AG09309 (cell line): ENCODE measurements around the gene ARHGAP1.

Source experiments
- DNase-seq: peaks from one replicate; pipeline ENCODE4 v3.0.0-alpha.2; 2010; ENCODE audit warnings: low read depth
- H3K4me3 ChIP-seq: 2 replicates; pipeline ENCODE4 v1.5.1; 2011; ENCODE audit warnings: mild to moderate bottlenecking, low read depth, low read length, moderate library complexity; ENCODE audit not compliant: control insufficient read depth
- TF ChIP-seq, protein P1 (sequence below): IDR thresholded peaks from 2 replicates; pipeline ENCODE4 v1.5.1; 2011; ENCODE audit warnings: mild to moderate bottlenecking, low read depth, low read length, inconsistent platforms; ENCODE audit not compliant: insufficient read depth, control insufficient read depth; ENCODE audit errors: missing control alignments

ARHGAP1 gene

GRCh38 chr11:46679241-46680163 is 20.9 kb downstream of the ARHGAP1 start:
- TF ChIP-seq, protein P1, sequence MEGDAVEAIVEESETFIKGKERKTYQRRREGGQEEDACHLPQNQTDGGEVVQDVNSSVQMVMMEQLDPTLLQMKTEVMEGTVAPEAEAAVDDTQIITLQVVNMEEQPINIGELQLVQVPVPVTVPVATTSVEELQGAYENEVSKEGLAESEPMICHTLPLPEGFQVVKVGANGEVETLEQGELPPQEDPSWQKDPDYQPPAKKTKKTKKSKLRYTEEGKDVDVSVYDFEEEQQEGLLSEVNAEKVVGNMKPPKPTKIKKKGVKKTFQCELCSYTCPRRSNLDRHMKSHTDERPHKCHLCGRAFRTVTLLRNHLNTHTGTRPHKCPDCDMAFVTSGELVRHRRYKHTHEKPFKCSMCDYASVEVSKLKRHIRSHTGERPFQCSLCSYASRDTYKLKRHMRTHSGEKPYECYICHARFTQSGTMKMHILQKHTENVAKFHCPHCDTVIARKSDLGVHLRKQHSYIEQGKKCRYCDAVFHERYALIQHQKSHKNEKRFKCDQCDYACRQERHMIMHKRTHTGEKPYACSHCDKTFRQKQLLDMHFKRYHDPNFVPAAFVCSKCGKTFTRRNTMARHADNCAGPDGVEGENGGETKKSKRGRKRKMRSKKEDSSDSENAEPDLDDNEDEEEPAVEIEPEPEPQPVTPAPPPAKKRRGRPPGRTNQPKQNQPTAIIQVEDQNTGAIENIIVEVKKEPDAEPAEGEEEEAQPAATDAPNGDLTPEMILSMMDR = no peak
- no peak for DNase-seq
- no peak overlapping the region for H3K4me3 ChIP-seq

DNA sequence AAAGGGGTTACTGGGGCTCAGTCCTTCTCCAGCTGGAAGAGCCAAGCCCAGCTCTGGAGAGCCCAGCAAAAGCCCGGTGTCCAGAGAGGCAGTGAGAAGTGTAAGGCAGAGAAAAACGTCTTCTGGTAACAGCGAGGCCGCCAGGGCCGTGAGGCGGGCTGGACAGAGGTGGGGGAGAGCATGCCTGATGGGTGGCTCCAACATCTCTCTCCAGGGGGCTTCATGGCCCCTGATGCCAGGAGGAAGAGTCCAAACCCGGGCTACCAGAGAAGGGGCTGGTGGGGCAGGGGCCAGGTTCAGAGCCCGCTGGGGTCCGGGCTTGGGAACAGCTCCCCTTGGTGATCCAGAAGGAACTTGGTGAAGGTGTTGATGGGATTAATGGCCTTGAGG is 21.7 kb downstream of the ARHGAP1 start:
- H3K4me3 ChIP-seq = no peak overlapping the region
- TF ChIP-seq, protein P1 = no peak
- DNase-seq = no peak

DNA sequence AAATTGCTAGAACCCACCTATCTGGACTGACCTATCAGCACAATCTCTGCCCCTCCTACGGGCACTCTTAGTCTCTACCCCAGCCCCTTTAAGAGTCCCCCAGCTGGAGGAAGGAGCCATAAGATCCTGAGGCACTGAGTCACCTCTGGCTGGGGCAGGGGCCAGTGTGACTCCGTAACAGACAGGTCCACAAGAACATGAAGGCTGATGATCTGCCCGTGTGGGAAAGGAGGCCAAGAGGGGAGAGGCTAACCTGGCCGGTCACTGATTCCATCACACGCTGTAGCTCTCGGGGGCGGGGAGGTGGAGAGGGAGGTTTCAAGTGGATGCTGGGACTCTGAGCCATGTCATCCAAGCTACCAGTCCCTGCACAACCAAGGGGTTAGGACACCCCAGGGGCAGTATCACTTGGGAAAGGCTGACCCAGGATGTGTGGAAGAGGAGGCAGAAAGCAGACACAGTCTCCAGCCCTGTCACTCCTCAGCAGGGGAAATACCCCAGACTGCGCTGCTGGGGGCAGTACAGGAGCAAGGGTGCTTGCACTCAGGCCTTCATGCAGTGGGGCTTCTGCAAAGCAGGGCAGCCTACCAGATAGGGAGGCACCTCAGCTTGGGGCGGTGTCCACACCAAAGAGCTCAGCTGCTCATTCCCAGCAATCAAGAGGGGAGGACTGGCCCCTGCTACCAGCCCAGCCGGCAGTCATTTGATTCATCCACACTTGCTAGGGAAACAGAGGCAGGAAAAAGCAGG is 22.3 kb downstream of the ARHGAP1 start:
- DNase-seq = no peak
- no peak overlapping the region for H3K4me3 ChIP-seq
- TF ChIP-seq, protein P1 = no peak

DNA sequence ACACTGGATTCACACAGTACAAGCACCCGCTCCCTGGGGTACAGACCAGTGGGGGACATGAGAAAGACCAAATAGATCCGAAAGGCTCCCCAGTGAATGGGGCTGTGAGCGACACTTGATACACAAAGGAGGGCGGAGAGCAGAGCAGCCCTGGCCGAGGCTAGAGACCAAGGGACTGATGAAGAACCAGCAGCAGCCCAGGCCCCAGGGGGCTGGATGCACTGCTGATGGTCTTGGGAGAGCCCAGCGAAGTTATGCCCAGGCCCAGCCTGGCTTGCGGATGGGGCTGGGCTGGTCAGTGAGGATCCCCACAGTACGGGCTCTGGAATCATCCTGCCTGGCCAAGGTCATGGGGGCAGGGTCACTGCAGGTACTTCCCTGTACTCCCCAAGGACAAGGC is 23.2 kb downstream of the ARHGAP1 start:
- TF ChIP-seq, protein P1 = no peak
- H3K4me3 ChIP-seq = no peak overlapping the region
- no peak for DNase-seq

GRCh38 chr11:46676436-46677158 is 23.8 kb downstream of the ARHGAP1 start:
- TF ChIP-seq, protein P1 = no peak
- DNase-seq = no peak
- H3K4me3 ChIP-seq = no peak overlapping the region

- no peak overlapping the region for H3K4me3 ChIP-seq
- no peak for DNase-seq
- TF ChIP-seq, protein P1 = no peak
These were observed 24.5 kb downstream of the ARHGAP1 start for GRCh38 chr11:46675949-46676348.
